ENCODE results near the gene DOC2A. TPM values are rescaled to one million over a fixed set of nuclear protein-coding genes. Genes with fewer than 3 reads are reported as not detected.

Gene DOC2A
- total and polyA plus RNA-seq, 12 donors = 0.27 to 2.7 (median 0.55) TPM; not detected in 6

GRCh38 chr16:29972500-29972899 is 38.3 kb downstream of the DOC2A start:
- no peak overlapping the region for H3K4me3 ChIP-seq
- peak overlapping the region in 2 of 10 donors; percentile 93 to 94 for H3K27ac ChIP-seq
- H3K9me3 ChIP-seq = no peaks in the 10 kb centered on the region
- H3K36me3 ChIP-seq = peaks cover 0 to 54% (median 20%) of the 10 kb centered on the region in 9 donors
- ATAC-seq (no peak), DNase-seq (no peak)
- intact Hi-C loops (cut with DNase I) = loop anchor here in 5 of 10 donors (5.0 to 10.0 kb wide), 5 partner anchors 45 to 168 kb away; partner anchors contain the start of genes KCTD13 (in 2 of the 5), ALDOA (in 1 of the 5), MAZ (in 1 of the 5) and PAGR1 (in 1 of the 5)
- TF ChIP-seq, protein P1, sequence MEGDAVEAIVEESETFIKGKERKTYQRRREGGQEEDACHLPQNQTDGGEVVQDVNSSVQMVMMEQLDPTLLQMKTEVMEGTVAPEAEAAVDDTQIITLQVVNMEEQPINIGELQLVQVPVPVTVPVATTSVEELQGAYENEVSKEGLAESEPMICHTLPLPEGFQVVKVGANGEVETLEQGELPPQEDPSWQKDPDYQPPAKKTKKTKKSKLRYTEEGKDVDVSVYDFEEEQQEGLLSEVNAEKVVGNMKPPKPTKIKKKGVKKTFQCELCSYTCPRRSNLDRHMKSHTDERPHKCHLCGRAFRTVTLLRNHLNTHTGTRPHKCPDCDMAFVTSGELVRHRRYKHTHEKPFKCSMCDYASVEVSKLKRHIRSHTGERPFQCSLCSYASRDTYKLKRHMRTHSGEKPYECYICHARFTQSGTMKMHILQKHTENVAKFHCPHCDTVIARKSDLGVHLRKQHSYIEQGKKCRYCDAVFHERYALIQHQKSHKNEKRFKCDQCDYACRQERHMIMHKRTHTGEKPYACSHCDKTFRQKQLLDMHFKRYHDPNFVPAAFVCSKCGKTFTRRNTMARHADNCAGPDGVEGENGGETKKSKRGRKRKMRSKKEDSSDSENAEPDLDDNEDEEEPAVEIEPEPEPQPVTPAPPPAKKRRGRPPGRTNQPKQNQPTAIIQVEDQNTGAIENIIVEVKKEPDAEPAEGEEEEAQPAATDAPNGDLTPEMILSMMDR (IDR thresholded peaks at IDR 0.05) = no peak
- H3K27me3 ChIP-seq = no peaks in the 10 kb centered on the region
- 84 to 95% methylated on average over 1 of the region's 1 CpG for WGBS, 2 donors
- peaks cover 3 to 39% (median 30%) of the 10 kb centered on the region in 9 donors for H3K4me1 ChIP-seq

- WGBS, 2 donors = 88 to 97% methylated on average over 8 of the region's 8 CpGs
- DNase-seq = no peak
- no peak for ATAC-seq
- intact Hi-C loops (cut with DNase I) = loop anchor here in 5 of 10 donors (5.0 to 10.0 kb wide), 5 partner anchors 44 to 167 kb away; partner anchors contain the start of genes KCTD13 (in 2 of the 5), ALDOA (in 1 of the 5), MAZ (in 1 of the 5) and PAGR1 (in 1 of the 5)
- H3K9me3 ChIP-seq = no peaks in the 10 kb centered on the region
- no peak overlapping the region for H3K4me3 ChIP-seq
- H3K27me3 ChIP-seq = no peaks in the 10 kb centered on the region
- peaks cover 0 to 65% (median 20%) of the 10 kb centered on the region in 9 donors for H3K36me3 ChIP-seq
- no peak overlapping the region for H3K27ac ChIP-seq
- peaks cover 0 to 28% (median 19%) of the 10 kb centered on the region in 9 donors for H3K4me1 ChIP-seq
- TF ChIP-seq, protein P1 (IDR thresholded peaks at IDR 0.05) = no peak
Measured at GRCh38 chr16:29971304-29971703, 39.5 kb downstream of the DOC2A start.

DNA sequence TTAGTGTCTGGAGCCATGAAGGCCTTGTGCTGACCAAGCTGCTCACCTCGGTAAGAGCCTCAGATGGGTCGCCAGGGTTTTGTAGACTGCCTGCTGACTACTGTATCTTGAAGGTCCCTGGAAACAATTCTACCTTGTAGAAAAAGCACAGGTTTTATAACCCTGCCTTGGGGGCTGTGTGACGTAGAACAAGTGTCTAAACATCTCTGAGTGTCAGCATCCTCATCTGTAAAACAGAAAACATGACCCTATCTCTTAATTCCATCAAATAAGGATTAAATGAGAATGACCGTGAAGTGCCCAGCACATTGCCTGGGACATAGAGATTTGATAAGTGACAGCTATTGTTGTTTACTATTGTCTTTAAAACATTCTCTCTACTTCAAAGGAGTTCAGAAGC is 42.6 kb downstream of the DOC2A start:
- Histone ChIP-seq H3K9me3 (no peaks in the 10 kb centered on the region), H3K4me3 (no peak overlapping the region), H3K4me1 (peaks cover 0 to 23% (median 14%) of the 10 kb centered on the region in 9 donors), H3K36me3 (peaks cover 0 to 92% (median 20%) of the 10 kb centered on the region in 9 donors), H3K27ac (no peak overlapping the region), H3K27me3 (no peaks in the 10 kb centered on the region)
- intact Hi-C loops (cut with DNase I) = loop anchor here in 1 of 10 donors (10.0 kb wide), 1 partner anchor 153 kb away; the partner anchor contains the start of genes PAGR1 and PRRT2
- TF ChIP-seq, protein P1 (IDR thresholded peaks at IDR 0.05) = no peak
- WGBS, 2 donors = 94 to 95% methylated on average over 4 of the region's 4 CpGs
- no peak for ATAC-seq
- DNase-seq = no peak

GRCh38 chr16:29963021-29963743 is 47.6 kb downstream of the DOC2A start:
- DNase-seq (no peak), ATAC-seq (no peak)
- Histone ChIP-seq H3K27ac (peak overlapping the region; percentile 93 to 98 (median 96)), H3K27me3 (no peaks in the 10 kb centered on the region), H3K4me3 (peak overlapping the region in 9 of 10 donors; percentile 64 to 94 (median 84)), H3K36me3 (peaks cover 0 to 45% (median 4%) of the 10 kb centered on the region in 9 donors), H3K4me1 (peaks cover 0 to 35% (median 20%) of the 10 kb centered on the region in 9 donors), H3K9me3 (no peaks in the 10 kb centered on the region)
- intact Hi-C loops (cut with DNase I) = loop anchor here in 5 of 10 donors (5.0 to 10.0 kb wide), 4 partner anchors 34 to 148 kb away; partner anchors contain the start of genes HIRIP3 (in 3 of the 5), INO80E (in 3 of the 5), KCTD13 (in 2 of the 5) and CDIPT (in 1 of the 5)
- TF ChIP-seq, protein P1 (IDR thresholded peaks at IDR 0.05) = no peak
- WGBS, 2 donors = 77 to 87% methylated on average over 14 of the region's 14 CpGs

All from heart right ventricle (tissue), 16 donors.